A549 (cell line): Measurements from ENCODE around the gene NEURL1.

Experiments used
- FOSL2 ChIP-seq, 2 experiments: fragments of 450-650 bp in 1 of 2; fragments of >200 bp in 1 of 2; sonication (Bioruptor Twin) in 1 of 2; formaldehyde crosslinking; IDR thresholded peaks; 2 replicates each; pipeline versions ENCODE4 v1.5.0 to v1.6.1; 2016 to 2020; ENCODE audit warnings: mild to moderate bottlenecking in 1 of 2, moderate library complexity in 1 of 2
- NFE2L2 ChIP-seq: fragments of 150-350 bp; conservative IDR thresholded peaks from 2 replicates; pipeline ENCODE4 v1.6.1; 2014; ENCODE audit warnings: low read length
- PHF8 ChIP-seq: fragments of 200-600 bp; sonication (generic); IDR thresholded peaks from 2 replicates; pipeline ENCODE4 v1.6.1; 2016; ENCODE audit warnings: low read depth, mild to moderate bottlenecking, antibody characterized with exemption, moderate library complexity, borderline replicate concordance
- POLR2A ChIP-seq: IDR thresholded peaks from 2 replicates; pipeline ENCODE4 v1.6.1; 2012; ENCODE audit warnings: mild to moderate bottlenecking, low read length
- RCOR1 ChIP-seq: fragments of 150-350 bp; IDR thresholded peaks from 2 replicates; pipeline ENCODE4 v1.6.1; 2014; ENCODE audit warnings: antibody characterized with exemption, low read length, low read depth
- RFX5 ChIP-seq: fragments of 450-650 bp; IDR thresholded peaks from 2 replicates; pipeline ENCODE4 v1.7.1; 2014; ENCODE audit warnings: antibody characterized with exemption, mild to moderate bottlenecking, moderate library complexity
- SREBF2 ChIP-seq: fragments of 450-650 bp; IDR thresholded peaks from 2 replicates; pipeline ENCODE4 v1.6.1; 2014; ENCODE audit warnings: mild to moderate bottlenecking, moderate library complexity
- ZNF302 ChIP-seq: fragments of 250-450 bp; sonication (Bioruptor Pico); IDR thresholded peaks from 2 replicates; pipeline ENCODE4 v1.9.0; 2021; ENCODE audit warnings: inconsistent platforms, mild to moderate bottlenecking, moderate library complexity
- TF ChIP-seq, protein P1 (sequence below): fragments of 200-600 bp; sonication (generic); IDR thresholded peaks from 2 replicates; pipeline ENCODE4 v1.6.1; 2016; ENCODE audit warnings: antibody characterized with exemption, mild to moderate bottlenecking, moderate library complexity
- TF ChIP-seq, protein P2 (sequence below): fragments of >200 bp; sonication (Bioruptor Twin); formaldehyde crosslinking; IDR thresholded peaks from 3 replicates; pipeline ENCODE4 v1.5.1; 2016
- TF ChIP-seq, protein P3 (sequence below): IDR thresholded peaks from 2 replicates; pipeline ENCODE4 v1.6.1; 2012

DNA sequence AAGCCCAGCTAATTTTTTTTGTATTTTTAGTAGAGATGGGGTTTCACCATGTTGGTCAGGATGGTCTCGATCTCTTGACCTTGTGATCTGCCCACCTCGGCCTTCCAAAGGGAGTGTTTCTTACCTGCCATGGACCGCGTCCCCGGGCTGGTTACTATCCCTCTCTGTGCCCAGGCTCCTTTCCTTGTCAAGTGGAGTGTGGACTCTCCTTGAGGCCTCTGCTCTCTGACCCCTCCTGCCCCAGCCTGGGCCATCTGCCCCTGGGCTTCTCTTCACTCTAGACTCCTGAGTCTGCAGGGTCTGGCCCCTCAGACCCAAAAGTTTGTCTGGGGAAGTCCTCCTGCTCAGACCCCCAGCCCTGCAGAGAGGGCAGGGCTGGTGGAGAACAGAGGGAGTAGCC, 20.7 kb downstream of the NEURL1 start:
- TF ChIP-seq, protein P1, sequence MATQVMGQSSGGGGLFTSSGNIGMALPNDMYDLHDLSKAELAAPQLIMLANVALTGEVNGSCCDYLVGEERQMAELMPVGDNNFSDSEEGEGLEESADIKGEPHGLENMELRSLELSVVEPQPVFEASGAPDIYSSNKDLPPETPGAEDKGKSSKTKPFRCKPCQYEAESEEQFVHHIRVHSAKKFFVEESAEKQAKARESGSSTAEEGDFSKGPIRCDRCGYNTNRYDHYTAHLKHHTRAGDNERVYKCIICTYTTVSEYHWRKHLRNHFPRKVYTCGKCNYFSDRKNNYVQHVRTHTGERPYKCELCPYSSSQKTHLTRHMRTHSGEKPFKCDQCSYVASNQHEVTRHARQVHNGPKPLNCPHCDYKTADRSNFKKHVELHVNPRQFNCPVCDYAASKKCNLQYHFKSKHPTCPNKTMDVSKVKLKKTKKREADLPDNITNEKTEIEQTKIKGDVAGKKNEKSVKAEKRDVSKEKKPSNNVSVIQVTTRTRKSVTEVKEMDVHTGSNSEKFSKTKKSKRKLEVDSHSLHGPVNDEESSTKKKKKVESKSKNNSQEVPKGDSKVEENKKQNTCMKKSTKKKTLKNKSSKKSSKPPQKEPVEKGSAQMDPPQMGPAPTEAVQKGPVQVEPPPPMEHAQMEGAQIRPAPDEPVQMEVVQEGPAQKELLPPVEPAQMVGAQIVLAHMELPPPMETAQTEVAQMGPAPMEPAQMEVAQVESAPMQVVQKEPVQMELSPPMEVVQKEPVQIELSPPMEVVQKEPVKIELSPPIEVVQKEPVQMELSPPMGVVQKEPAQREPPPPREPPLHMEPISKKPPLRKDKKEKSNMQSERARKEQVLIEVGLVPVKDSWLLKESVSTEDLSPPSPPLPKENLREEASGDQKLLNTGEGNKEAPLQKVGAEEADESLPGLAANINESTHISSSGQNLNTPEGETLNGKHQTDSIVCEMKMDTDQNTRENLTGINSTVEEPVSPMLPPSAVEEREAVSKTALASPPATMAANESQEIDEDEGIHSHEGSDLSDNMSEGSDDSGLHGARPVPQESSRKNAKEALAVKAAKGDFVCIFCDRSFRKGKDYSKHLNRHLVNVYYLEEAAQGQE, result no peak
- TF ChIP-seq, protein P2, sequence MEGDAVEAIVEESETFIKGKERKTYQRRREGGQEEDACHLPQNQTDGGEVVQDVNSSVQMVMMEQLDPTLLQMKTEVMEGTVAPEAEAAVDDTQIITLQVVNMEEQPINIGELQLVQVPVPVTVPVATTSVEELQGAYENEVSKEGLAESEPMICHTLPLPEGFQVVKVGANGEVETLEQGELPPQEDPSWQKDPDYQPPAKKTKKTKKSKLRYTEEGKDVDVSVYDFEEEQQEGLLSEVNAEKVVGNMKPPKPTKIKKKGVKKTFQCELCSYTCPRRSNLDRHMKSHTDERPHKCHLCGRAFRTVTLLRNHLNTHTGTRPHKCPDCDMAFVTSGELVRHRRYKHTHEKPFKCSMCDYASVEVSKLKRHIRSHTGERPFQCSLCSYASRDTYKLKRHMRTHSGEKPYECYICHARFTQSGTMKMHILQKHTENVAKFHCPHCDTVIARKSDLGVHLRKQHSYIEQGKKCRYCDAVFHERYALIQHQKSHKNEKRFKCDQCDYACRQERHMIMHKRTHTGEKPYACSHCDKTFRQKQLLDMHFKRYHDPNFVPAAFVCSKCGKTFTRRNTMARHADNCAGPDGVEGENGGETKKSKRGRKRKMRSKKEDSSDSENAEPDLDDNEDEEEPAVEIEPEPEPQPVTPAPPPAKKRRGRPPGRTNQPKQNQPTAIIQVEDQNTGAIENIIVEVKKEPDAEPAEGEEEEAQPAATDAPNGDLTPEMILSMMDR, result no peak
- no peak for TF ChIP-seq SREBF2
- no peak for TF ChIP-seq RFX5
- TF ChIP-seq ZNF302 (CRISPR knock-in tag), result no peak
- no peak for TF ChIP-seq POLR2A
- no peak for TF ChIP-seq NFE2L2
- TF ChIP-seq, protein P3, sequence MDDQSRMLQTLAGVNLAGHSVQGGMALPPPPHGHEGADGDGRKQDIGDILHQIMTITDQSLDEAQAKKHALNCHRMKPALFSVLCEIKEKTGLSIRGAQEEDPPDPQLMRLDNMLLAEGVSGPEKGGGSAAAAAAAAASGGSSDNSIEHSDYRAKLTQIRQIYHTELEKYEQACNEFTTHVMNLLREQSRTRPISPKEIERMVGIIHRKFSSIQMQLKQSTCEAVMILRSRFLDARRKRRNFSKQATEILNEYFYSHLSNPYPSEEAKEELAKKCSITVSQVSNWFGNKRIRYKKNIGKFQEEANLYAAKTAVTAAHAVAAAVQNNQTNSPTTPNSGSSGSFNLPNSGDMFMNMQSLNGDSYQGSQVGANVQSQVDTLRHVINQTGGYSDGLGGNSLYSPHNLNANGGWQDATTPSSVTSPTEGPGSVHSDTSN, result no peak
- TF ChIP-seq FOSL2 (IDR thresholded peaks at IDR 0.05), result no peak
- TF ChIP-seq FOSL2 (CRISPR knock-in tag; IDR thresholded peaks at IDR 0.05), result no peak
- TF ChIP-seq PHF8, result no peak
- no peak for TF ChIP-seq RCOR1
